WTC11 (cell line): ENCODE results near the gene SAMHD1. TPM values are rescaled to one million over a fixed set of nuclear protein-coding genes. Genes with fewer than 3 reads are reported as not detected.
A peak's percentile ranks its signal among the peaks of the same experiment; 100 is the strongest.

Experiments used
- ATAC-seq: fragments of 200-7000 bp; cut with Tn5 transposase; 2 replicates; pipeline ENCODE4 v1.10.0; 2021; ENCODE audit warnings: mild to moderate bottlenecking, moderate library complexity
- CTCF ChIA-PET: fragments of 300-600 bp; sonication (Branson Sonifier 250); formaldehyde crosslinking; loops from one replicate; lab custom pipeline; 2021; ENCODE audit warnings: antibody characterized with exemption; lab: Charles Lee
- POLR2A ChIA-PET: fragments of 350-600 bp; sonication (Branson Sonifier 250); formaldehyde crosslinking; loops from one replicate; lab custom pipeline; 2021; ENCODE audit warnings: antibody characterized with exemption; lab: Charles Lee
- DNase-seq: peaks from one replicate; pipeline ENCODE4 v3.0.0; 2021; ENCODE audit warnings: low spot score
- H3K27ac Mint-ChIP-seq: 2 replicates; pipeline ENCODE4 v1.8.0; 2021; ENCODE audit warnings: mixed read lengths
- H3K27me3 Mint-ChIP-seq: 2 replicates; pipeline ENCODE4 v1.8.0; 2021; ENCODE audit warnings: low read depth, mild to moderate bottlenecking, moderate library complexity, mixed read lengths
- H3K36me3 Mint-ChIP-seq: 2 replicates; pipeline ENCODE4 v1.8.0; 2021; ENCODE audit warnings: mixed read lengths
- H3K4me1 Mint-ChIP-seq: 2 replicates; pipeline ENCODE4 v1.8.0; 2022; ENCODE audit warnings: mixed read lengths
- H3K4me3 Mint-ChIP-seq: 2 replicates; pipeline ENCODE4 v1.8.0; 2021; ENCODE audit warnings: mild to moderate bottlenecking, moderate library complexity, mixed read lengths
- H3K9me3 Mint-ChIP-seq: 2 replicates; pipeline ENCODE4 v1.8.0; 2021; ENCODE audit warnings: mixed read lengths
- CREB1 ChIP-seq: sonication (generic); formaldehyde crosslinking; IDR thresholded peaks from 2 replicates; pipeline ENCODE4 v1.8.0; 2023; ENCODE audit warnings: mild to moderate bottlenecking, missing genetic modification reagents
- CREM ChIP-seq: sonication (generic); formaldehyde crosslinking; IDR thresholded peaks from 2 replicates; pipeline ENCODE4 v1.8.1; 2022; ENCODE audit warnings: mild to moderate bottlenecking, missing genetic modification reagents, moderate library complexity
- E2F1 ChIP-seq: sonication (generic); formaldehyde crosslinking; IDR thresholded peaks from 2 replicates; pipeline ENCODE4 v1.8.0; 2022; ENCODE audit warnings: mild to moderate bottlenecking, missing genetic modification reagents
- EMX1 ChIP-seq: fragments of 250-450 bp; sonication (Bioruptor Pico); IDR thresholded peaks from 2 replicates; pipeline ENCODE4 v1.8.0; 2021; ENCODE audit warnings: mild to moderate bottlenecking
- ERG ChIP-seq: fragments of 250-450 bp; sonication (Bioruptor Pico); IDR thresholded peaks from 2 replicates; pipeline ENCODE4 v1.8.0; 2021; ENCODE audit warnings: mild to moderate bottlenecking
- ESRRA ChIP-seq: sonication (generic); formaldehyde crosslinking; IDR thresholded peaks from 2 replicates; pipeline ENCODE4 v1.8.1; 2022; ENCODE audit warnings: mild to moderate bottlenecking, missing genetic modification reagents, borderline replicate concordance
- ETV6 ChIP-seq: sonication (generic); formaldehyde crosslinking; IDR thresholded peaks from 2 replicates; pipeline ENCODE4 v1.8.1; 2022; ENCODE audit warnings: mild to moderate bottlenecking, missing genetic modification reagents
- FOXK1 ChIP-seq: sonication (generic); formaldehyde crosslinking; IDR thresholded peaks from 2 replicates; pipeline ENCODE4 v1.8.0; 2022; ENCODE audit warnings: mild to moderate bottlenecking, moderate library complexity, missing genetic modification reagents
- MYBL2 ChIP-seq: sonication (generic); formaldehyde crosslinking; IDR thresholded peaks from 2 replicates; pipeline ENCODE4 v1.8.1; 2023; ENCODE audit warnings: mild to moderate bottlenecking, moderate library complexity, missing genetic modification reagents
- NFATC4 ChIP-seq: fragments of 250-450 bp; sonication (Bioruptor Pico); IDR thresholded peaks from 2 replicates; pipeline ENCODE4 v1.9.0; 2021; ENCODE audit warnings: mild to moderate bottlenecking
- NFYB ChIP-seq: sonication (generic); formaldehyde crosslinking; conservative IDR thresholded peaks from 2 replicates; pipeline ENCODE4 v1.8.0; 2022; ENCODE audit warnings: low read depth, missing genetic modification reagents
- NR3C1 ChIP-seq: sonication (generic); formaldehyde crosslinking; conservative IDR thresholded peaks from 2 replicates; pipeline ENCODE4 v1.8.1; 2023; ENCODE audit warnings: low read depth, mild to moderate bottlenecking, missing genetic modification reagents
- OVOL2 ChIP-seq: fragments of 250-450 bp; sonication (Bioruptor Pico); IDR thresholded peaks from 2 replicates; pipeline ENCODE4 v1.9.0; 2021; ENCODE audit warnings: mild to moderate bottlenecking, borderline replicate concordance
- PRRX2 ChIP-seq: fragments of 250-450 bp; sonication (Bioruptor Pico); IDR thresholded peaks from 2 replicates; pipeline ENCODE4 v1.8.0; 2021; ENCODE audit warnings: mild to moderate bottlenecking
- SMAD3 ChIP-seq: sonication (generic); formaldehyde crosslinking; IDR thresholded peaks from 2 replicates; pipeline ENCODE4 v1.8.0; 2022; ENCODE audit warnings: missing genetic modification reagents, mild to moderate bottlenecking, borderline replicate concordance
- SOX15 ChIP-seq: fragments of 250-450 bp; sonication (Bioruptor Pico); IDR thresholded peaks from 2 replicates; pipeline ENCODE4 v1.9.0; 2021; ENCODE audit warnings: mild to moderate bottlenecking
- TCF7 ChIP-seq: sonication (generic); formaldehyde crosslinking; IDR thresholded peaks from 2 replicates; pipeline ENCODE4 v1.8.0; 2022; ENCODE audit warnings: mild to moderate bottlenecking, low read depth, missing genetic modification reagents, moderate library complexity
- TEAD1 ChIP-seq: sonication (generic); formaldehyde crosslinking; IDR thresholded peaks from 2 replicates; pipeline ENCODE4 v1.8.0; 2022; ENCODE audit warnings: mild to moderate bottlenecking, missing genetic modification reagents
- ZNF121 ChIP-seq: sonication (generic); formaldehyde crosslinking; IDR thresholded peaks from 2 replicates; pipeline ENCODE4 v1.8.0; 2023; ENCODE audit warnings: missing genetic modification reagents
- ZNF219 ChIP-seq: sonication (generic); formaldehyde crosslinking; IDR thresholded peaks from 2 replicates; pipeline ENCODE4 v1.8.0; 2023; ENCODE audit warnings: missing genetic modification reagents, mild to moderate bottlenecking, borderline replicate concordance
- total RNA-seq: library from RNA; stranded (reverse); gene quantifications from 3 replicates; pipeline ENCODE4 v1.2.3, GENCODE V29; 2021
- TF ChIP-seq, protein P1 (sequence below): sonication (generic); formaldehyde crosslinking; IDR thresholded peaks from 2 replicates; pipeline ENCODE4 v1.8.1; 2023; ENCODE audit warnings: mild to moderate bottlenecking, missing genetic modification reagents
- TF ChIP-seq, protein P2 (sequence below): fragments of 250-450 bp; sonication (Bioruptor Pico); IDR thresholded peaks from 2 replicates; pipeline ENCODE4 v1.9.0; 2021; ENCODE audit warnings: mild to moderate bottlenecking

Gene SAMHD1
- total RNA-seq, 1 experiment from 2014 or later = 31.0 TPM

DNA sequence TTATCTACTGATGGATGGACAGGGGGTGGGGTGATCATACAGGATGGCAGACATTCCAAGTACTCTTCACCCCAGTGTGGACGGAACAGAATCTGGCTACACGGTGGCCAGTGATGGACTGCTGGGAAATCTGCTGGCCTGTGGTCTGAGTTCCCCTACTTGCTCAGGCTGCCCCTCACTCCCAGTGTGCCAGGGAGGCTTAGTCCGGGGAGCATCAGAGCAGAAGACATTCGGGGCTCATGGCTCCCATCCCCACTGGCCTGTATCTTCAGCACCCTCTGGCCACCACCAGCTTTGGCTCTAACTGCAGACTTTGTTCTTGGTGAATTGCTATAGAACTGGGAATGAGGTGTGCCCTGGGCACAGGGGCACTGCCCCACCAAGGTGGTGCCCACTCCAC is 60.3 kb downstream of the SAMHD1 start:
- Mint-ChIP-seq H3K9me3 (no peaks in the 10 kb centered on the region), H3K4me1 (peaks cover 17% of the 10 kb centered on the region), H3K36me3 (peaks cover 9% of the 10 kb centered on the region), H3K4me3 (no peak overlapping the region), H3K27ac (no peak overlapping the region), H3K27me3 (no peaks in the 10 kb centered on the region; the same call in 1 of the 2 replicates)
- ChIA-PET POLR2A (no interaction called here), CTCF (interaction anchor here (0.6 kb wide), 1 partner anchor 83 kb away, joined by 3 read pairs; no protein-coding TSS in a partner anchor)
- ATAC-seq = no peak
- no peak for DNase-seq
- TF ChIP-seq ZNF219 (CRISPR knock-in tag) = no peak
- TF ChIP-seq TEAD1 = no peak
- TF ChIP-seq TCF7 (CRISPR knock-in tag) = no peak
- TF ChIP-seq, protein P1, sequence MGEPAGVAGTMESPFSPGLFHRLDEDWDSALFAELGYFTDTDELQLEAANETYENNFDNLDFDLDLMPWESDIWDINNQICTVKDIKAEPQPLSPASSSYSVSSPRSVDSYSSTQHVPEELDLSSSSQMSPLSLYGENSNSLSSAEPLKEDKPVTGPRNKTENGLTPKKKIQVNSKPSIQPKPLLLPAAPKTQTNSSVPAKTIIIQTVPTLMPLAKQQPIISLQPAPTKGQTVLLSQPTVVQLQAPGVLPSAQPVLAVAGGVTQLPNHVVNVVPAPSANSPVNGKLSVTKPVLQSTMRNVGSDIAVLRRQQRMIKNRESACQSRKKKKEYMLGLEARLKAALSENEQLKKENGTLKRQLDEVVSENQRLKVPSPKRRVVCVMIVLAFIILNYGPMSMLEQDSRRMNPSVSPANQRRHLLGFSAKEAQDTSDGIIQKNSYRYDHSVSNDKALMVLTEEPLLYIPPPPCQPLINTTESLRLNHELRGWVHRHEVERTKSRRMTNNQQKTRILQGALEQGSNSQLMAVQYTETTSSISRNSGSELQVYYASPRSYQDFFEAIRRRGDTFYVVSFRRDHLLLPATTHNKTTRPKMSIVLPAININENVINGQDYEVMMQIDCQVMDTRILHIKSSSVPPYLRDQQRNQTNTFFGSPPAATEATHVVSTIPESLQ (CRISPR knock-in tag) = no peak
- TF ChIP-seq OVOL2 (CRISPR knock-in tag) = no peak
- no peak for TF ChIP-seq CREB1 (CRISPR knock-in tag)
- TF ChIP-seq, protein P2, sequence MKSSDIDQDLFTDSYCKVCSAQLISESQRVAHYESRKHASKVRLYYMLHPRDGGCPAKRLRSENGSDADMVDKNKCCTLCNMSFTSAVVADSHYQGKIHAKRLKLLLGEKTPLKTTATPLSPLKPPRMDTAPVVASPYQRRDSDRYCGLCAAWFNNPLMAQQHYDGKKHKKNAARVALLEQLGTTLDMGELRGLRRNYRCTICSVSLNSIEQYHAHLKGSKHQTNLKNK = no peak
- no peak for TF ChIP-seq ZNF121
- no peak for TF ChIP-seq EMX1 (CRISPR knock-in tag)
- TF ChIP-seq ESRRA (CRISPR knock-in tag) = no peak
- TF ChIP-seq E2F1 (CRISPR knock-in tag) = no peak
- no peak for TF ChIP-seq SMAD3
- no peak for TF ChIP-seq FOXK1 (CRISPR knock-in tag)
- no peak for TF ChIP-seq CREM (CRISPR knock-in tag)
- no peak for TF ChIP-seq PRRX2 (CRISPR knock-in tag)
- TF ChIP-seq ETV6 (CRISPR knock-in tag) = no peak
- no peak for TF ChIP-seq SOX15 (CRISPR knock-in tag)
- no peak for TF ChIP-seq NFATC4 (CRISPR knock-in tag)

DNA sequence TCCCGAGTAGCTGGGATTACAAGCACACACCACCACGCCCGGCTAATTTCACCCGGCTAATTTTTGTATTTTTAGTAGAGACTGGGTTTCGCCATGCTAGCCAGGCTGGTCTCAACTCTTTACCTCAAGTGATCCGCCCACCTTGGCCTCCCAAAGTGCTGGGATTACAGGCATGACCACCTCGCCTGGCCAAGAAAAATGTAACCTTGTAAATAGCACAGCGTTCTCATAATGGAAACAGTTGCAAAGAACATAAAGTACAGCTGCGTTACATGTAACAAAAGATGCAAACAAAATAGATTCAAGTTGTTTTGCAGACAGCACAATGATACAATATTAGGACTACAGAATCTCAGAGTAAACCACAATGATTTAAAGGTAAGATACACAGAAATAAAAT is 60.9 kb downstream of the SAMHD1 start:
- DNase-seq (no peak), ATAC-seq (no peak)
- H3K27me3 Mint-ChIP-seq = no peaks in the 10 kb centered on the region; the same call in 1 of the 2 replicates
- H3K36me3 Mint-ChIP-seq = peaks cover 9% of the 10 kb centered on the region
- no peaks in the 10 kb centered on the region for H3K9me3 Mint-ChIP-seq
- H3K27ac Mint-ChIP-seq = peak overlapping the region; percentile 46; the same call in 1 of the 2 replicates
- ChIA-PET CTCF (interaction anchor here (0.6 kb wide), 1 partner anchor 55 kb away, joined by 5 read pairs; no protein-coding TSS in a partner anchor), POLR2A (no interaction called here)
- no peak overlapping the region for H3K4me3 Mint-ChIP-seq
- TF ChIP-seq CREB1 (CRISPR knock-in tag) (no peak), NFYB (CRISPR knock-in tag) (no peak)
- H3K4me1 Mint-ChIP-seq = peaks cover 17% of the 10 kb centered on the region

DNA sequence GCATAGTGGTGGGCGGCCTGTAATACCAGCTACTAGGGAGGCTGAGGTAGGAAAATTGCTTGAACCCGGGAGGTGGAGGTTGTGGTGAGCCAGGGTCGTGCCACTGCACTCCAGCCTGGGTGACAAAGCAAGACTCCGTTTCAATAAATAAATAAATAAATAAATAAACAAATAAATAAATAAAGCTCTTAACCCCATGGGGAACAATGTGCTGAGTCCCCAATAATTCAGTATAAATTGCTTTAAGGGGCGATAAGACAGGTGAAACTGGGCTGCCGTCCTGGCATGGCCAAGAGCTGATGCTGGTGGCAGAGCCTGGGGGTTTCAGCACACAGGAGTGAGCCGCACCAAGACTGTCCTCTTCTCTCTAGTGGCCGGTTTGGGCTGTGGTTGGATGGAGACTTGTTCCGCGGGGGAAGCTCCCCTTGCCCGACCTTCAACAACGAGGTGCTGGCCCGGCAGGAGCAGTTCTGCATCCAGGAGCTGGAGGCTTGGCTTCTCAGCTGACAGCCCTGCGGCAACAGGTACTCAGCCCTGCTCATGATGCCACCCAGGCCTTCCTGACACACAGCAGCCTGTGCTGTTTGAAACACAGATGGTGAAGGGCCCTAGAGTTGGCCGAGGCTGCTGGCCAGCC is 62.5 kb downstream of the SAMHD1 start:
- Mint-ChIP-seq H3K9me3 (peaks cover 4% of the 10 kb centered on the region), H3K27me3 (no peaks in the 10 kb centered on the region; the same call in 1 of the 2 replicates), H3K36me3 (peaks cover 9% of the 10 kb centered on the region), H3K27ac (no peak overlapping the region), H3K4me1 (peaks cover 20% of the 10 kb centered on the region), H3K4me3 (no peak overlapping the region)
- ATAC-seq = no peak
- CTCF ChIA-PET = interaction anchor here (0.6 to 3.5 kb wide), 10 partner anchors 31 to 212 kb away, joined by 3 to 28 read pairs (median 3); no protein-coding TSS in a partner anchor
- DNase-seq = no peak
- POLR2A ChIA-PET = no interaction called here
- TF ChIP-seq NR3C1 (CRISPR knock-in tag) = no peak
- TF ChIP-seq FOXK1 (CRISPR knock-in tag) = no peak
- TF ChIP-seq ERG (CRISPR knock-in tag) = no peak
- no peak for TF ChIP-seq NFYB (CRISPR knock-in tag)
- TF ChIP-seq MYBL2 (CRISPR knock-in tag) = no peak
